ENCODE measurements around the gene DAPK1.

GRCh38 chr9:87685871-87686519 is 188.3 kb downstream of the DAPK1 start:
- TF ChIP-seq CTCF (IDR thresholded peaks at IDR 0.05; ENCODE audit: insufficient read depth, low read depth, low read length) (peak; percentile 8), EZH2 (IDR thresholded peaks at IDR 0.05; ENCODE audit: insufficient read depth, low read length) (no peak)
